ENCODE measurements around the gene CNGA1.

The CNGA1 gene

GRCh38 chr4:47990145-47990544 lies 26.3 kb downstream of the CNGA1 start:
- no peak for TF ChIP-seq CTCF (IDR thresholded peaks at IDR 0.05; ENCODE audit: borderline replicate concordance, insufficient read depth, low read depth, low read length)
- H3K4me3 ChIP-seq (ENCODE audit: low read depth, low read length): no peak overlapping the region

- TF ChIP-seq CTCF (IDR thresholded peaks at IDR 0.05; ENCODE audit: borderline replicate concordance, insufficient read depth, low read depth, low read length): no peak
- no peak overlapping the region for H3K4me3 ChIP-seq (ENCODE audit: low read depth, low read length)
These were observed 41.9 kb downstream of the CNGA1 start for GRCh38 chr4:47974566-47974965.

GRCh38 chr4:47972721-47973120 lies 43.8 kb downstream of the CNGA1 start:
- TF ChIP-seq CTCF (IDR thresholded peaks at IDR 0.05; ENCODE audit: borderline replicate concordance, insufficient read depth, low read depth, low read length): no peak
- H3K4me3 ChIP-seq (ENCODE audit: low read depth, low read length): no peak overlapping the region

- TF ChIP-seq CTCF (IDR thresholded peaks at IDR 0.05; ENCODE audit: borderline replicate concordance, insufficient read depth, low read depth, low read length): no peak
- H3K4me3 ChIP-seq (ENCODE audit: low read depth, low read length): no peak overlapping the region
These were observed 44.3 kb downstream of the CNGA1 start for GRCh38 chr4:47972181-47972580.

GRCh38 chr4:47968847-47969246 lies 47.6 kb downstream of the CNGA1 start:
- no peak overlapping the region for H3K4me3 ChIP-seq (ENCODE audit: low read depth, low read length)
- TF ChIP-seq CTCF (IDR thresholded peaks at IDR 0.05; ENCODE audit: borderline replicate concordance, insufficient read depth, low read depth, low read length): no peak

- no peak for TF ChIP-seq CTCF (IDR thresholded peaks at IDR 0.05; ENCODE audit: borderline replicate concordance, insufficient read depth, low read depth, low read length)
- no peak overlapping the region for H3K4me3 ChIP-seq (ENCODE audit: low read depth, low read length)
These were observed 61.8 kb downstream of the CNGA1 start for GRCh38 chr4:47954677-47955076.

- TF ChIP-seq CTCF (IDR thresholded peaks at IDR 0.05; ENCODE audit: borderline replicate concordance, insufficient read depth, low read depth, low read length): no peak
- H3K4me3 ChIP-seq (ENCODE audit: low read depth, low read length): no peak overlapping the region
These were observed 62.2 kb downstream of the CNGA1 start for GRCh38 chr4:47954245-47954644.
